ENCODE results near the gene ARID3A.
A peak's percentile ranks its signal among the peaks of the same experiment; 100 is the strongest.

ARID3A gene

GRCh38 chr19:925087-925525, 729 bp upstream of the ARID3A start:
- H3K18ac ChIP-seq (ENCODE audit: low read length), result peak overlapping the region; percentile 96
- H3K27me3 ChIP-seq (ENCODE audit: control insufficient read depth in 3 of 3, insufficient read depth in 3 of 3, low read depth in 1 of 3, low read length in 3 of 3), result peaks cover 0 to 15% (median 2%) of the 10 kb centered on the region in 3 experiments
- peak overlapping the region; percentile 97 for H2AFZ ChIP-seq (ENCODE audit: low read length)
- H3K4me1 ChIP-seq (ENCODE audit: control insufficient read depth in 2 of 2, insufficient read depth in 1 of 2, low read depth in 1 of 2, low read length in 2 of 2), result peaks cover 9 to 10% of the 10 kb centered on the region in 2 donors
- peaks cover 10% of the 10 kb centered on the region for H3K79me1 ChIP-seq (ENCODE audit: low read depth, low read length)
- H3K14ac ChIP-seq (ENCODE audit: low read length), result peak overlapping the region; percentile 75
- no CpG with 5 or more reads among the region's 39 CpGs for WGBS, 2 donors (ENCODE audit: extremely low coverage in 2 of 2, insufficient read length in 2 of 2, insufficient replicate concordance in 1 of 2)
- peak overlapping the region; percentile 56 for H3K27ac ChIP-seq (replicated peaks; ENCODE audit: low read length)
- DNase-seq (ENCODE audit: low spot score), result no peak
- peak overlapping the region; percentile 43 for H4K8ac ChIP-seq (ENCODE audit: low read depth, low read length)
- H2BK5ac ChIP-seq (ENCODE audit: low read length), result peak overlapping the region; percentile 60
- H2AK5ac ChIP-seq (ENCODE audit: low read depth, low read length), result peak overlapping the region; percentile 94
- H3K23ac ChIP-seq (ENCODE audit: low read depth, low read length, poor library complexity), result peak overlapping the region; percentile 93
- no peak overlapping the region for H4K91ac ChIP-seq (ENCODE audit: low read depth, low read length, poor library complexity)
- peak overlapping the region; percentile 69 to 97 for H3K4me3 ChIP-seq (ENCODE audit: low read length in 2 of 2)
- no peaks in the 10 kb centered on the region for H3K9me3 ChIP-seq (replicated peaks in 1 of 2; ENCODE audit: control insufficient read depth in 2 of 2, insufficient read depth in 1 of 2, low read depth in 1 of 2, low read length in 2 of 2)
- H3K9ac ChIP-seq (ENCODE audit: low read depth, low read length, poor library complexity), result peak overlapping the region; percentile 87
- H2BK12ac ChIP-seq (ENCODE audit: low read length), result peak overlapping the region; percentile 94
- H2BK15ac ChIP-seq (ENCODE audit: low read length), result peak overlapping the region; percentile 95
- peak overlapping the region; percentile 89 for H2BK120ac ChIP-seq (ENCODE audit: low read depth, low read length)
- H3K36me3 ChIP-seq (replicated peaks in 1 of 2; ENCODE audit: control insufficient read depth in 2 of 2, insufficient read depth in 2 of 2, low read length in 2 of 2), result peaks cover 10 to 27% of the 10 kb centered on the region in 2 donors
- H3K4ac ChIP-seq (ENCODE audit: low read length), result no peak overlapping the region
- H3K4me2 ChIP-seq (ENCODE audit: insufficient read depth, low read length, poor library complexity, severe bottlenecking), result peak overlapping the region; percentile 80

- no peak overlapping the region for H4K8ac ChIP-seq (ENCODE audit: low read depth, low read length)
- H2BK12ac ChIP-seq (ENCODE audit: low read length), result peak overlapping the region; percentile 10
- peak overlapping the region; percentile 97 for H2AFZ ChIP-seq (ENCODE audit: low read length)
- DNase-seq (ENCODE audit: low spot score), result no peak
- H3K14ac ChIP-seq (ENCODE audit: low read length), result no peak overlapping the region
- H3K4me2 ChIP-seq (ENCODE audit: insufficient read depth, low read length, poor library complexity, severe bottlenecking), result peak overlapping the region; percentile 80
- no peak overlapping the region for H3K4ac ChIP-seq (ENCODE audit: low read length)
- H3K4me1 ChIP-seq (ENCODE audit: control insufficient read depth in 2 of 2, insufficient read depth in 1 of 2, low read depth in 1 of 2, low read length in 2 of 2), result peaks cover 7 to 10% of the 10 kb centered on the region in 2 donors
- H2AK5ac ChIP-seq (ENCODE audit: low read depth, low read length), result peak overlapping the region; percentile 99
- peaks cover 10% of the 10 kb centered on the region for H3K79me1 ChIP-seq (ENCODE audit: low read depth, low read length)
- peak overlapping the region; percentile 98 for H2BK5ac ChIP-seq (ENCODE audit: low read length)
- H4K91ac ChIP-seq (ENCODE audit: low read depth, low read length, poor library complexity), result no peak overlapping the region
- peak overlapping the region; percentile 81 for H2BK120ac ChIP-seq (ENCODE audit: low read depth, low read length)
- peak overlapping the region; percentile 80 for H3K23ac ChIP-seq (ENCODE audit: low read depth, low read length, poor library complexity)
- H3K36me3 ChIP-seq (replicated peaks in 1 of 2; ENCODE audit: control insufficient read depth in 2 of 2, insufficient read depth in 2 of 2, low read length in 2 of 2), result peaks cover 12 to 29% of the 10 kb centered on the region in 2 donors
- peak overlapping the region; percentile 97 to 98 for H3K4me3 ChIP-seq (ENCODE audit: low read length in 2 of 2)
- H3K27me3 ChIP-seq (ENCODE audit: control insufficient read depth in 3 of 3, insufficient read depth in 3 of 3, low read depth in 1 of 3, low read length in 3 of 3), result peaks cover 0 to 4% (median 0%) of the 10 kb centered on the region in 3 experiments
- H3K18ac ChIP-seq (ENCODE audit: low read length), result peak overlapping the region; percentile 91
- peak overlapping the region; percentile 63 for H3K27ac ChIP-seq (replicated peaks; ENCODE audit: low read length)
- H3K9ac ChIP-seq (ENCODE audit: low read depth, low read length, poor library complexity), result peak overlapping the region; percentile 93
- no peaks in the 10 kb centered on the region for H3K9me3 ChIP-seq (replicated peaks in 1 of 2; ENCODE audit: control insufficient read depth in 2 of 2, insufficient read depth in 1 of 2, low read depth in 1 of 2, low read length in 2 of 2)
- WGBS, 2 donors (ENCODE audit: extremely low coverage in 2 of 2, insufficient read length in 2 of 2, insufficient replicate concordance in 1 of 2), result no CpG with 5 or more reads among the region's 21 CpGs
- peak overlapping the region; percentile 81 for H2BK15ac ChIP-seq (ENCODE audit: low read length)
Measured at GRCh38 chr19:926323-926588, 421 bp downstream of the ARID3A start.

GRCh38 chr19:926589-927350, 935 bp downstream of the ARID3A start:
- no peak overlapping the region for H2BK12ac ChIP-seq (ENCODE audit: low read length)
- no peak for DNase-seq (ENCODE audit: low spot score)

GRCh38 chr19:927351-927779, 1.5 kb downstream of the ARID3A start:
- Histone ChIP-seq H3K18ac (ENCODE audit: low read length) (no peak overlapping the region), H3K27ac (replicated peaks; ENCODE audit: low read length) (peak overlapping the region; percentile 71)
- DNase-seq (ENCODE audit: low spot score), result no peak

More at GRCh38 chr19:926589-927350, 935 bp downstream of the ARID3A start:
- no peak overlapping the region for H3K23ac ChIP-seq (ENCODE audit: low read depth, low read length, poor library complexity)
- H3K4me3 ChIP-seq (ENCODE audit: low read length in 2 of 2), result peak overlapping the region; percentile 97 to 98
- H3K14ac ChIP-seq (ENCODE audit: low read length), result no peak overlapping the region
- no peak overlapping the region for H4K8ac ChIP-seq (ENCODE audit: low read depth, low read length)
- peak overlapping the region; percentile 99 for H2AK5ac ChIP-seq (ENCODE audit: low read depth, low read length)
- peaks cover 0 to 2% (median 0%) of the 10 kb centered on the region in 3 experiments for H3K27me3 ChIP-seq (ENCODE audit: control insufficient read depth in 3 of 3, insufficient read depth in 3 of 3, low read depth in 1 of 3, low read length in 3 of 3)
- peak overlapping the region; percentile 49 for H2BK15ac ChIP-seq (ENCODE audit: low read length)
- H2BK120ac ChIP-seq (ENCODE audit: low read depth, low read length), result peak overlapping the region; percentile 81
- H3K4ac ChIP-seq (ENCODE audit: low read length), result no peak overlapping the region
- H3K4me1 ChIP-seq (ENCODE audit: control insufficient read depth in 2 of 2, insufficient read depth in 1 of 2, low read depth in 1 of 2, low read length in 2 of 2), result peaks cover 7 to 10% of the 10 kb centered on the region in 2 donors
- H3K9me3 ChIP-seq (replicated peaks in 1 of 2; ENCODE audit: control insufficient read depth in 2 of 2, insufficient read depth in 1 of 2, low read depth in 1 of 2, low read length in 2 of 2), result no peaks in the 10 kb centered on the region
- H3K27ac ChIP-seq (replicated peaks; ENCODE audit: low read length), result peak overlapping the region; percentile 63
- H2BK5ac ChIP-seq (ENCODE audit: low read length), result peak overlapping the region; percentile 98
- no peak overlapping the region for H4K91ac ChIP-seq (ENCODE audit: low read depth, low read length, poor library complexity)
- peaks cover 14 to 32% of the 10 kb centered on the region in 2 donors for H3K36me3 ChIP-seq (replicated peaks in 1 of 2; ENCODE audit: control insufficient read depth in 2 of 2, insufficient read depth in 2 of 2, low read length in 2 of 2)
- H3K4me2 ChIP-seq (ENCODE audit: insufficient read depth, low read length, poor library complexity, severe bottlenecking), result peak overlapping the region; percentile 80
- WGBS, 2 donors (ENCODE audit: extremely low coverage in 2 of 2, insufficient read length in 2 of 2, insufficient replicate concordance in 1 of 2), result no CpG with 5 or more reads among the region's 52 CpGs
- H3K18ac ChIP-seq (ENCODE audit: low read length), result peak overlapping the region; percentile 91
- H3K79me1 ChIP-seq (ENCODE audit: low read depth, low read length), result peaks cover 11% of the 10 kb centered on the region
- H3K9ac ChIP-seq (ENCODE audit: low read depth, low read length, poor library complexity), result peak overlapping the region; percentile 60
- peak overlapping the region; percentile 97 for H2AFZ ChIP-seq (ENCODE audit: low read length)

More at GRCh38 chr19:927351-927779, 1.5 kb downstream of the ARID3A start:
- Histone ChIP-seq H3K14ac (ENCODE audit: low read length) (no peak overlapping the region), H3K79me1 (ENCODE audit: low read depth, low read length) (peaks cover 16% of the 10 kb centered on the region), H3K27me3 (ENCODE audit: control insufficient read depth in 3 of 3, insufficient read depth in 3 of 3, low read depth in 1 of 3, low read length in 3 of 3) (peaks cover 0 to 2% (median 0%) of the 10 kb centered on the region in 3 experiments), H3K9me3 (replicated peaks in 1 of 2; ENCODE audit: control insufficient read depth in 2 of 2, insufficient read depth in 1 of 2, low read depth in 1 of 2, low read length in 2 of 2) (no peaks in the 10 kb centered on the region), H3K9ac (ENCODE audit: low read depth, low read length, poor library complexity) (peak overlapping the region; percentile 77), H2AFZ (ENCODE audit: low read length) (peak overlapping the region; percentile 97), H3K36me3 (replicated peaks in 1 of 2; ENCODE audit: control insufficient read depth in 2 of 2, insufficient read depth in 2 of 2, low read length in 2 of 2) (peaks cover 19 to 38% of the 10 kb centered on the region in 2 donors), H4K91ac (ENCODE audit: low read depth, low read length, poor library complexity) (no peak overlapping the region), H2AK5ac (ENCODE audit: low read depth, low read length) (peak overlapping the region; percentile 98), H2BK5ac (ENCODE audit: low read length) (peak overlapping the region; percentile 98), H2BK15ac (ENCODE audit: low read length) (peak overlapping the region; percentile 96), H3K4me3 (ENCODE audit: low read length in 2 of 2) (peak overlapping the region; percentile 74 to 97), H3K4me2 (ENCODE audit: insufficient read depth, low read length, poor library complexity, severe bottlenecking) (peak overlapping the region; percentile 80), H3K4ac (ENCODE audit: low read length) (no peak overlapping the region), H3K23ac (ENCODE audit: low read depth, low read length, poor library complexity) (peak overlapping the region; percentile 85), H2BK120ac (ENCODE audit: low read depth, low read length) (no peak overlapping the region), H3K4me1 (ENCODE audit: control insufficient read depth in 2 of 2, insufficient read depth in 1 of 2, low read depth in 1 of 2, low read length in 2 of 2) (peaks cover 9 to 10% of the 10 kb centered on the region in 2 donors), H4K8ac (ENCODE audit: low read depth, low read length) (no peak overlapping the region), H2BK12ac (ENCODE audit: low read length) (no peak overlapping the region)
- WGBS, 2 donors (ENCODE audit: extremely low coverage in 2 of 2, insufficient read length in 2 of 2, insufficient replicate concordance in 1 of 2), result no CpG with 5 or more reads among the region's 15 CpGs

All from neuronal stem cell (in vitro differentiated cells).